ENCODE results near the gene CCNF. TPM values are rescaled to one million over a fixed set of nuclear protein-coding genes. Genes with fewer than 3 reads are reported as not detected.
A peak's percentile ranks its signal among the peaks of the same experiment; 100 is the strongest.

The CCNF gene
- polyA plus RNA-seq, 1 donor (not counting 4 experiments of a cell fraction or from before 2014, with no cell fraction given) = 3.5 TPM

DNA sequence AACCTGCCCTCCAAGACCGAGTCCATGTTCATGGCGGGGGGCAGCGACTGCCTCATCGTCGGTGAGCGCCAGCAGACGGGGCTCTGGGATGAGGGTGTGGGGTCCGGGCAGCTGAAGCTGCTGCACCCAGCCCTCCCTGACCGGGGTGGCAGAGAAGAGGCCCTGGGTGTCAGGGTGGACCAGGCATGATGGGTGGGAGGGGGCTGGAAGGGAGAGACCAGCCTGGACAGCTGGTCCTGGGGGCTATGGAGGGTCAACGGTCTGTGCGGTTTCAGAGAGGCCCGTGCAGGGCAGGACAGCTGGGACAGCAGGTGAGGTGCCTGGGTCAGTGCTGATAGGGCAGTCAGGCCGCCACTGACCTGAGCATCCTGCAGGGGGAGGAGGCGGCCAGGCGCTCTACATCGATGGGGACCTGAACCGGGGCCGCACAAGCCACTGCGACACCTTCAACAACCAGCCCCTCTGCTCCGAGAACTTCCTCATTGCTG, 71.2 kb downstream of the CCNF start:
- Histone ChIP-seq H3K9me1 (ENCODE audit: control insufficient read depth, extremely low read depth, insufficient read depth, low read length) (no peaks in the 10 kb centered on the region), H3K36me3 (ENCODE audit: control insufficient read depth in 2 of 2, extremely low read depth in 1 of 2, insufficient read depth in 2 of 2, low read length in 2 of 2) (peaks cover 0 to 11% of the 10 kb centered on the region in 2 experiments), H3K27ac (ENCODE audit: control insufficient read depth, insufficient read depth, low read length) (no peak overlapping the region), H4K20me1 (ENCODE audit: control insufficient read depth, extremely low read depth, insufficient read depth, low read length) (peaks cover 3% of the 10 kb centered on the region), H3K4me1 (ENCODE audit: control insufficient read depth, extremely low read depth, insufficient read depth, low read length) (peaks cover 19% of the 10 kb centered on the region), H3K9ac (ENCODE audit: control insufficient read depth, extremely low read depth, insufficient read depth, low read length) (no peak overlapping the region), H3K9me3 (ENCODE audit: control insufficient read depth, low read depth, low read length) (no peaks in the 10 kb centered on the region), H3K4me2 (ENCODE audit: control insufficient read depth, extremely low read depth, insufficient read depth, low read depth, low read length) (no peak overlapping the region), H3K27me3 (ENCODE audit: control insufficient read depth, extremely low read depth, insufficient read depth, low read length) (no peaks in the 10 kb centered on the region), H3K4me3 (ENCODE audit: control insufficient read depth in 2 of 3, extremely low read depth in 1 of 3, insufficient read depth in 2 of 3, low read depth in 1 of 3, low read length in 3 of 3) (no peak overlapping the region), H2AFZ (ENCODE audit: control insufficient read depth, low read length) (no peak overlapping the region), H3K79me2 (ENCODE audit: control insufficient read depth, insufficient read depth, low read length) (no peaks in the 10 kb centered on the region)
- DNase-seq (ENCODE audit: low read depth, low spot score) (no peak), FAIRE-seq (no peak)
- no peak for TF ChIP-seq EZH2 (IDR thresholded peaks at IDR 0.05; ENCODE audit: low read length)
- TF ChIP-seq, protein P1, sequence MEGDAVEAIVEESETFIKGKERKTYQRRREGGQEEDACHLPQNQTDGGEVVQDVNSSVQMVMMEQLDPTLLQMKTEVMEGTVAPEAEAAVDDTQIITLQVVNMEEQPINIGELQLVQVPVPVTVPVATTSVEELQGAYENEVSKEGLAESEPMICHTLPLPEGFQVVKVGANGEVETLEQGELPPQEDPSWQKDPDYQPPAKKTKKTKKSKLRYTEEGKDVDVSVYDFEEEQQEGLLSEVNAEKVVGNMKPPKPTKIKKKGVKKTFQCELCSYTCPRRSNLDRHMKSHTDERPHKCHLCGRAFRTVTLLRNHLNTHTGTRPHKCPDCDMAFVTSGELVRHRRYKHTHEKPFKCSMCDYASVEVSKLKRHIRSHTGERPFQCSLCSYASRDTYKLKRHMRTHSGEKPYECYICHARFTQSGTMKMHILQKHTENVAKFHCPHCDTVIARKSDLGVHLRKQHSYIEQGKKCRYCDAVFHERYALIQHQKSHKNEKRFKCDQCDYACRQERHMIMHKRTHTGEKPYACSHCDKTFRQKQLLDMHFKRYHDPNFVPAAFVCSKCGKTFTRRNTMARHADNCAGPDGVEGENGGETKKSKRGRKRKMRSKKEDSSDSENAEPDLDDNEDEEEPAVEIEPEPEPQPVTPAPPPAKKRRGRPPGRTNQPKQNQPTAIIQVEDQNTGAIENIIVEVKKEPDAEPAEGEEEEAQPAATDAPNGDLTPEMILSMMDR (optimal IDR thresholded peaks at IDR 0.05 in 1 of 3, IDR thresholded peaks at IDR 0.05 in 1 of 3, conservative IDR thresholded peaks at IDR 0.05 in 1 of 3; ENCODE audit: extremely low read depth in 1 of 3, insufficient read depth in 2 of 3, low read length in 3 of 3) = no peak
- dilution Hi-C loops (cut with MboI; ENCODE audit: extremely low pct_ligation_motif_present, low sequenced_read_pairs) = no loop called here

DNA sequence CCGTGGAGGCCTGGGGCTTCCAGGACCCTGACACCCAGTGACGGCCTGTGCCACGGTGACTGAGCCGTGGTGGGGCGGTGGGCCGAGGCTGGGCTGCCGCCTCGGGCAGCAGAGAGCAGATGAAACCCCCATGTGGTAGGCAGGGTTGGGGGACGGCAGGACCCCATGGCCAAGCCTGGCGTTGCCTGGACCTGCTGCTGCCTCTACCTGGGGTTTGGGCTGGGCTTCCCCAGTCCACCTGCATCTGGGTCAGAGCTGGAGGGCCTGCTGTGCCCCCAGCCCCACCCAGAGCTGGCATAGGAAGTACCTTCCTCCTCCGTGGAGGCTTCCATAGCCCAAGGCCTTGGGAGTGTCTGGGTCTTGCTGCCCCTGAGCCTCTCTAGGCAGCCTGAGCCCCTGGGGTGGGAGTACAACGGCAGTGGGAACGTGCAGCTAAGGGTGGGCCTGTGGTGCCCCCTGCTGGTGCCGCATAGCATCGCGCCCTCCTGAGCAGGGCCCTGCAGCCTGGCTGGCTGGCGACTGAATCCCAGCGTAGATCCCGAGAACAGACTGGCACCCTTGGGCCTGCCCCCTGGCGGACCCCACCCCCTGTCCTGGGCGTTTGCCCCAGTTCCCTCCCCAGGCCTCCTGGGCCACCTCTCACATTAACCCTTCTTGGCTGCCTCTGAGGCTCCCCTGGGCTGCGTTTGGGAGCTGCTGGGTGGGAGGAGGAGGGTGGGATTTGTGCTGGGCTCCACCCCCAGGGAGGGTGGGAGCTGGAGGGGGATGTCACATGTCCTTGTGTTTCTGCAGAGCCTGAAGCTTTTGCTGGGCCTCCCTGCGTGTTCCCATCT, 71.9 kb downstream of the CCNF start:
- Histone ChIP-seq H3K36me3 (ENCODE audit: control insufficient read depth in 2 of 2, extremely low read depth in 1 of 2, insufficient read depth in 2 of 2, low read length in 2 of 2) (peaks cover 0 to 11% of the 10 kb centered on the region in 2 experiments), H3K27me3 (ENCODE audit: control insufficient read depth, extremely low read depth, insufficient read depth, low read length) (no peaks in the 10 kb centered on the region), H3K4me1 (ENCODE audit: control insufficient read depth, extremely low read depth, insufficient read depth, low read length) (peaks cover 15% of the 10 kb centered on the region), H3K4me3 (ENCODE audit: control insufficient read depth in 2 of 3, extremely low read depth in 1 of 3, insufficient read depth in 2 of 3, low read depth in 1 of 3, low read length in 3 of 3) (no peak overlapping the region), H3K27ac (ENCODE audit: control insufficient read depth, insufficient read depth, low read length) (no peak overlapping the region), H4K20me1 (ENCODE audit: control insufficient read depth, extremely low read depth, insufficient read depth, low read length) (peaks cover 3% of the 10 kb centered on the region), H3K9me1 (ENCODE audit: control insufficient read depth, extremely low read depth, insufficient read depth, low read length) (no peaks in the 10 kb centered on the region), H3K4me2 (ENCODE audit: control insufficient read depth, extremely low read depth, insufficient read depth, low read depth, low read length) (no peak overlapping the region), H3K79me2 (ENCODE audit: control insufficient read depth, insufficient read depth, low read length) (no peaks in the 10 kb centered on the region), H3K9me3 (ENCODE audit: control insufficient read depth, low read depth, low read length) (no peaks in the 10 kb centered on the region), H3K9ac (ENCODE audit: control insufficient read depth, extremely low read depth, insufficient read depth, low read length) (no peak overlapping the region), H2AFZ (ENCODE audit: control insufficient read depth, low read length) (no peak overlapping the region)
- no peak for DNase-seq (ENCODE audit: low read depth, low spot score)
- no peak for TF ChIP-seq EZH2 (IDR thresholded peaks at IDR 0.05; ENCODE audit: low read length)
- TF ChIP-seq, protein P1 (optimal IDR thresholded peaks at IDR 0.05 in 1 of 3, IDR thresholded peaks at IDR 0.05 in 1 of 3, conservative IDR thresholded peaks at IDR 0.05 in 1 of 3; ENCODE audit: extremely low read depth in 1 of 3, insufficient read depth in 2 of 3, low read length in 3 of 3) = peak; percentile 86 to 100 (median 99)
- dilution Hi-C loops (cut with MboI; ENCODE audit: extremely low pct_ligation_motif_present, low sequenced_read_pairs) = no loop called here
- FAIRE-seq = no peak

Measured in keratinocyte (primary cell).